ENCODE results near the gene WASF2. TPM values are rescaled to one million over a fixed set of nuclear protein-coding genes. Genes with fewer than 3 reads are reported as not detected.

The WASF2 gene
- total and polyA plus RNA-seq, 2 of the 13 experiments (the other 11 are each of a cell fraction or from before 2014, with no cell fraction given): 10.4 to 27.7 TPM

- no peak for TF ChIP-seq MZF1 (CRISPR knock-in tag; IDR thresholded peaks at IDR 0.05; ENCODE audit: borderline replicate concordance)
- TF ChIP-seq ZNF549 (CRISPR knock-in tag; IDR thresholded peaks at IDR 0.05): no peak
- peak in 1 of 2 experiments; percentile 72; a peak in 2 of 4 replicates for TF ChIP-seq KLF16 (CRISPR knock-in tag; IDR thresholded peaks at IDR 0.05)
- TF ChIP-seq EED (CRISPR knock-in tag; IDR thresholded peaks at IDR 0.05): no peak
- TF ChIP-seq MLXIP (CRISPR knock-in tag; IDR thresholded peaks at IDR 0.05; ENCODE audit: borderline replicate concordance): no peak
- TF ChIP-seq GMEB2 (CRISPR knock-in tag; IDR thresholded peaks at IDR 0.05; ENCODE audit: low read depth): peak; percentile 51
- no peak for TF ChIP-seq USF2 (IDR thresholded peaks at IDR 0.05; ENCODE audit: low read depth, low read length)
- no peak; the same call in 1 of the 2 replicates for TF ChIP-seq USF2 (CRISPR knock-in tag; IDR thresholded peaks at IDR 0.05; ENCODE audit: borderline replicate concordance)
- TF ChIP-seq KDM4B (CRISPR knock-in tag; IDR thresholded peaks at IDR 0.05): no peak
- 0 out of 2 replicates have a peak, but pooled peaks have one; percentile 31 for TF ChIP-seq REL (CRISPR knock-in tag; conservative IDR thresholded peaks at IDR 0.05)
- TF ChIP-seq ASH2L (IDR thresholded peaks at IDR 0.05; ENCODE audit: insufficient read length, low read depth, low read length): peak; percentile 55
- TF ChIP-seq ZNF589 (CRISPR knock-in tag; conservative IDR thresholded peaks at IDR 0.05): peak; percentile 76; the same call in 1 of the 2 replicates
- no peak for TF ChIP-seq ZNF3 (CRISPR knock-in tag; IDR thresholded peaks at IDR 0.05)
- no peak for TF ChIP-seq NCOR1 (IDR thresholded peaks at IDR 0.05; ENCODE audit: borderline replicate concordance, low read length)
- no peak for TF ChIP-seq ZNF232 (CRISPR knock-in tag; IDR thresholded peaks at IDR 0.05; ENCODE audit: borderline replicate concordance)
- TF ChIP-seq ZFP1 (CRISPR knock-in tag; IDR thresholded peaks at IDR 0.05): no peak
- TF ChIP-seq ZFP41 (CRISPR knock-in tag; IDR thresholded peaks at IDR 0.05; ENCODE audit: borderline replicate concordance): peak; percentile 51; the same call in 1 of the 2 replicates
- TF ChIP-seq THRA (CRISPR knock-in tag; IDR thresholded peaks at IDR 0.05; ENCODE audit: borderline replicate concordance): peak; percentile 7; the same call in 1 of the 2 replicates
- TF ChIP-seq RELA (CRISPR knock-in tag; IDR thresholded peaks at IDR 0.05): no peak
- 0 out of 2 replicates have a peak, but pooled peaks have one; percentile 33 for TF ChIP-seq MEF2D (CRISPR knock-in tag; IDR thresholded peaks at IDR 0.05)
- no peak for TF ChIP-seq ZNF816 (CRISPR knock-in tag; IDR thresholded peaks at IDR 0.05; ENCODE audit: borderline replicate concordance)
Measured at GRCh38 chr1:27489973-27490741, at the start of gene WASF2 (continued).
